ENCODE results near the gene TCP11.
"Not testable (repeated sequence)": the region's sequence is repeated elsewhere in the genome, so short reads cannot be mapped to it uniquely, and the experiment has no call there.

TCP11 gene

DNA sequence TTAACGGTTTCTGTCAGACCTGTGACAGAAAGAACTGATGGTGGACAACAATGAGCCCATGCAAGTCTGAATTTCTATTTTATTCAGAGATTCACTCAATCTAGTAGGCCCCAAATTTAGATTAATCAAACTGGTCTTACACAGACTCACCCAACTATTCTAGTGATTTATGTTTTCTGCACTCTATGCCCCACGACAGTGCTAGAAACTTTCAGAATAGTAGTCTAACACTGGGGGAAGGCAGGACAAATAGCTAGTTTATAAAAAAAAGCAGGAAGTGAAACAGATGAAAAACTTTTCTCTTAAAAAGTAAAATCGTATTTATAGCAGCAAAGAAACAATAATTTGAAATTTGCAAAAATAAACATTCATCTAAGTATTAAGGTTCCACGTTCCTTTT lies 5.0 kb downstream of the TCP11 start:
- TF ChIP-seq, protein P1, sequence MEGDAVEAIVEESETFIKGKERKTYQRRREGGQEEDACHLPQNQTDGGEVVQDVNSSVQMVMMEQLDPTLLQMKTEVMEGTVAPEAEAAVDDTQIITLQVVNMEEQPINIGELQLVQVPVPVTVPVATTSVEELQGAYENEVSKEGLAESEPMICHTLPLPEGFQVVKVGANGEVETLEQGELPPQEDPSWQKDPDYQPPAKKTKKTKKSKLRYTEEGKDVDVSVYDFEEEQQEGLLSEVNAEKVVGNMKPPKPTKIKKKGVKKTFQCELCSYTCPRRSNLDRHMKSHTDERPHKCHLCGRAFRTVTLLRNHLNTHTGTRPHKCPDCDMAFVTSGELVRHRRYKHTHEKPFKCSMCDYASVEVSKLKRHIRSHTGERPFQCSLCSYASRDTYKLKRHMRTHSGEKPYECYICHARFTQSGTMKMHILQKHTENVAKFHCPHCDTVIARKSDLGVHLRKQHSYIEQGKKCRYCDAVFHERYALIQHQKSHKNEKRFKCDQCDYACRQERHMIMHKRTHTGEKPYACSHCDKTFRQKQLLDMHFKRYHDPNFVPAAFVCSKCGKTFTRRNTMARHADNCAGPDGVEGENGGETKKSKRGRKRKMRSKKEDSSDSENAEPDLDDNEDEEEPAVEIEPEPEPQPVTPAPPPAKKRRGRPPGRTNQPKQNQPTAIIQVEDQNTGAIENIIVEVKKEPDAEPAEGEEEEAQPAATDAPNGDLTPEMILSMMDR (conservative IDR thresholded peaks at IDR 0.05): no peak
- no peak overlapping the region for H3K27ac ChIP-seq

DNA sequence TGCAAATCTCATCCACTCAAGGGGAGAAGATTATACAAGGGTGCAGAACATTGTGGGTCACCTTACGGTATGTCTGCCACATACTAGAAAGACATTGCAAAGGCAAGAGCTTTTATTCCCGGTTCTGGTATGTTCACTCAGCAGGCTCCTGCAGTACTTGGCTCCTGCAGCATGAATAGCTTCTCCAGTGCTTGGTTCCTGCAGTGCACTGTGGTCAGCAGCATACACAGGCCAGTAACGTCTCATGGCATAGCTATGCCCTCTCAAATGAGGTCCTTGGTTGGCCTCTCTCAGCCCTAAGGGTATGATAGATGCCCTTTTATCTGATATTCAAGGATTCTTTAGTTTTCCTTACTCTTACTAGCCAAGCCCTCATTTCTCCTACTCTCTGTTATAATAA lies 12.6 kb downstream of the TCP11 start:
- no peak overlapping the region for H3K27ac ChIP-seq
- TF ChIP-seq, protein P1 (conservative IDR thresholded peaks at IDR 0.05): no peak

DNA sequence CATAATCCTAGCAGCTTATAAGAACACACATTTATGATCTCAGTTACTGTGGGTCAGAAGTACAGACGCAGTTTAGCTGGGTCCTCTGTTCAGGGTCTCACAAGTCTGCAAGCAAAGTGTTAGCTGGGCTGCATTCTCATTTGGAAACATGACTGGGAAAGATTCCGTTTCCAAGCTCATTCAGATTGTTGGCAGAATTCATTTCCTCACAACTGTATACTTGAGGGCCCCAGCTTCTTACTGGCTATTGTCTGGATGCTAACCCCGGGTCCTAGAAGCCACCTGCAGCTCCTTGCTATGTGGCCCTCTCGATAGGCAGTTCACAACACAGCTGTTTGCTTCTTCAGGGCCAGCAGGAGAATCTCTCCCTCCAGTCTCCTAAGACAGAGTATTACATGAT lies 13.1 kb downstream of the TCP11 start:
- H3K27ac ChIP-seq: no peak overlapping the region
- TF ChIP-seq, protein P1 (conservative IDR thresholded peaks at IDR 0.05): no peak

DNA sequence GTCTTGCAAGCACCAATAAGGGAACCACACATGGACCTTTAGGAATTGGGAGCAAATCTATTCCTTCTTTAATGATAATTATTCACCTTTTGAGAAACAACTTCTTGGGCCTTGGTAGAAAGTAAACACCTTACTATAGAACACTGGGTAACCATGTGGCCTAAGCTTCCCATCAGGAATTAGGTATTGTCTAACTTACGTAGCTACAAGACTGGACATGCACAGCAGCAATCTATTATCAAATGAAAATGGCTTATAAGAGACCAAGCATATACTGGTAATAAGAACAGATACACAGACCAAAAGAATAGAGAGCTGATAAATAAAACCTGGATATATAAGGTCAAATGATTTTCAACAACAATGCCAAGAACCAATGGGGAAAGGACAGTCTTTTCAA lies 16.8 kb downstream of the TCP11 start:
- TF ChIP-seq, protein P1 (conservative IDR thresholded peaks at IDR 0.05): no peak
- H3K27ac ChIP-seq: no peak overlapping the region

DNA sequence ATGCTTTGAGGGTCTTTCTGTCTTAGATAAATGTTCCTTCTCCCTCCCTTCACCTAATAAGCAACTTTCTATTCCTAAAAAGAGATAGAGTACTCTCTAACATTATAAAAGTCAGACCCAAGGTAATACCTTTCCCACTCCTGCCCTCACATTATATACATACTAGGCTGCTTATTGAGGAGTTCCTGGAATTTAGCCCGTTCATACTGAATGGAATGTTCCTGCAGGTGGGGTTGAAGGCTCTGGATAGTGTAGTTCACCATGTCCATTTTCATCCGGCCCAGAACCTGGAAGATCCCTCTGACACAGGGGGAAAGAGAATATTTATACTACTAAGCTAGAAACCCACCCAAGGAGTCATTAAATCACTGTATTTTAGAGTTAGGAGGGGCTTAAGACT lies 20.4 kb downstream of the TCP11 start:
- H3K27ac ChIP-seq: no peak overlapping the region
- TF ChIP-seq, protein P1 (conservative IDR thresholded peaks at IDR 0.05): no peak

DNA sequence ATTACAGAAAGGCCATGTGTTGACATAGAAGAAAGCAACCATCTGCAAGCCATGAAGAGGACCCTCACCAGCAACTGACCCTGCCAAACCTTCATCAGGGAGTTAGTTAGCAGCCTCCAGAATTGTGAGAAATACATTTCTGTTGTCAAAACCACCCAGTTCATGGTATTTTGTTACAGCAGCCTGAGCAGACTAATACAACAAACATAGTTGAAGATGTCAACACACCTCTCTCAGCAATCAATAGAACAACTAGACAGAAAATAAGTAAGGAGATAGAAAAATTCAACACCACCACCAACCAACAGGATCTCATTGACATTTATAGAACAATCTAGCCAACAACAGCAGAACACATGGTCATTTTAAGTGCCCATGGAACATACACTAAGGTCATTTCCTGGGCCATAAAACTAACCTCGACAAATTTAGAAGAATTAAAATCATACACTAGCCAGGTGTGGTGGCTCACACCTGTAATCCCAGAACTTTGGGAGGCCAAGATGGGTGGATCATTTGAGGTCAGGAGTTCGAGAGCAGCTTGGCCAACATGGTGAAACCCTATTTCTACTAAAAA lies 32.7 kb downstream of the TCP11 start:
- TF ChIP-seq, protein P1 (conservative IDR thresholded peaks at IDR 0.05): no peak
- no peak overlapping the region for H3K27ac ChIP-seq

DNA sequence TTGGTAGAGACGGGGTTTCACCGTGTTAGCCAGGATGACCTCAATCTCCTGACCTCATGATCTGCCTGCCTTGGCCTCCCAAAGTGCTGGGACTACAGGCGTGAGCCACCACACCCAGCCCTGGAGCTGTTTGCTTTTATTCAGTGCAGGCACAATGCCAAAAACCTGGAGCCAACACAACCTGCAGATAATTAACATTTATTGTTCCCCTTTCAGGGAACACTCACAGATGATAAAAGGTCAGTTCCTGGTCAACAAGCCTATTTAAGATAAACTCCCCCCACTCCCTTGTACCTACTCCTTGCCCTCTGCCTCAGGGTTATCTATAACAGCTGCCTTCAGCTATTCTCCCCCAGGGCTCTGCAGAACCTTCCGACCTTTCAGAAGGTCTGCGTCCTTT lies 33.4 kb downstream of the TCP11 start:
- H3K27ac ChIP-seq: not testable (repeated sequence)

DNA sequence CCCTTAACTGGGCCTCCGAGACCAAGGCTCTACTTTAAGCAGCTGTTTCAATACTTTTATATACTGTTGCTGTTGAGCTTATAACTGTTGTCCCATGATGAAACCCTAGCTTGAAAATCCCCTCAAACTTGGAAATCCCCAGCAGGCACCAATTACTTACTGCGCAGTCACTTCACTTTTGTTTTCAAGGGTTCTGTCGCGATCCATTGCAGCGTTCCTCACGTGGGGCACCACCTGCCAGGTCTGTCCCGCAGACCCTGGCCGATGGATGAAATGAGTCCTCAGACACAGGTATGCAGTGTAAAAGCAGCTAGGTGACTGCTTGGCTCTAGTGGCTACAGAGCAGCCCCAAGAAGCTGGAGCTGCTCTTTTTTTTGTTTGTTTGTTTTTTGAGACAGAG lies 33.9 kb downstream of the TCP11 start:
- H3K27ac ChIP-seq: not testable (repeated sequence)

DNA sequence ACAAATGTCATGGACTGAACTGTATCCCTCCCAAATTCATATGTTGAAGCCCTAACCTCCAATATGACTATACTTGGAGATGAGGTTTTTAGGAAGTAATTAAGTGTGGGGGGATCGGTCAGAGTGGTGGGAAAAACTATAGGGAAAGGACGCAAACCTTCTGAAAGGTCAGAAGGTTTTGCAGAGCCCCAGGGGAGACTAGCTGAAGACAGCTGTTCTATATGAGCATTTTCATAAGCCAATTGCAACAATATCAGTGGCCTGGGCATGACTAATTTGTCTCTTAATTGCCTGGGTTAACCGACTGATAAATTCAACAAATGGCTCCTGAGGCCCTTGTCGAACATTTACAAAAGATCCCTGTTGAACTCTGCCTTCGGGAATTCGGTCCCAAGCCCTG lies 35.1 kb downstream of the TCP11 start:
- H3K27ac ChIP-seq: not testable (repeated sequence)

Data from VCaP (cell line).